Coronary artery (tissue), 2 donors: ENCODE data around the gene HNRNPA0.
A peak's percentile ranks its signal among the peaks of the same experiment; 100 is the strongest.

ENCODE experiments used
- DNase-seq: peaks from one replicate; pipeline ENCODE4 v3.0.0-alpha.2; 2017; ENCODE audit warnings: low spot score
- H3K27ac ChIP-seq, 2 donors: fragments of 200-600 bp; sonication (generic); one replicate each; pipeline ENCODE4 v1.5.1; 2016 to 2019
- H3K4me3 ChIP-seq: fragments of 200-600 bp; sonication (generic); 2 replicates; pipeline ENCODE4 v1.5.1; 2016; ENCODE audit warnings: mild to moderate bottlenecking, moderate library complexity
- CTCF ChIP-seq: fragments of 200-600 bp; sonication (generic); IDR thresholded peaks from one replicate; pipeline ENCODE4 v1.5.1; 2019; ENCODE audit warnings: antibody characterized with exemption

HNRNPA0 gene

GRCh38 chr5:137760719-137761516 lies 6.8 kb upstream of the HNRNPA0 start:
- H3K4me3 ChIP-seq, result no peak overlapping the region
- no peak for DNase-seq
- H3K27ac ChIP-seq, result no peak overlapping the region
- TF ChIP-seq CTCF, result no peak

- DNase-seq, result no peak
- H3K4me3 ChIP-seq, result no peak overlapping the region
- TF ChIP-seq CTCF, result no peak
- no peak overlapping the region for H3K27ac ChIP-seq
Measured at GRCh38 chr5:137760294-137760693, 6.1 kb upstream of the HNRNPA0 start.

DNA sequence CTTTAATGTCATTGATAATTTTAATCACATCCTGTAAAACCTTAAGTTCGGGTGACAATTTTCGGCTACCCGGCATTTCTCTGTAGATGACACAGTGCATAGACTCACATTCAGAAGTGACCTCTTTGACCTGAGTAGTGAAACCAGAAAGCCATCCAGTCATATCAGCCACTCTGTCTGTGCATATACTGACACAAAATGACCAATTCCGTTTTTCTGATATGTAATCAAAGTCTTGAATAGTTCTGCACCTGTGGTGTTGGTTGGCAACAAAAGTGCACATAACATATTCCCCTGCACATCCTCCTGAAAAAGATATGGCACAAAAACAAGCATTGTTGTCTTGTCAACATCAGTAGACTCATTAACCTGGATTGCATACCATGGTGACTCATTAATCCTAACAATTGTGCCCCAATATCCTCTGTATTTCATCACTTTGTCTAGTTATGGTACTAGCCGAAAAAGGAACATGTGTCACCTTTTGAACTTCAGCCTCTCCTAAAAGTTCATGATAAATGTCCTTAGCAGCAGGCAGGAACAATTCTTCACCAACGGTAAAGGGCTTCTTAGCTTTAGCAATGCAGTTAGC lies 4.6 kb upstream of the HNRNPA0 start:
- no peak for DNase-seq
- TF ChIP-seq CTCF, result no peak
- H3K27ac ChIP-seq, result no peak overlapping the region
- H3K4me3 ChIP-seq, result no peak overlapping the region

DNA sequence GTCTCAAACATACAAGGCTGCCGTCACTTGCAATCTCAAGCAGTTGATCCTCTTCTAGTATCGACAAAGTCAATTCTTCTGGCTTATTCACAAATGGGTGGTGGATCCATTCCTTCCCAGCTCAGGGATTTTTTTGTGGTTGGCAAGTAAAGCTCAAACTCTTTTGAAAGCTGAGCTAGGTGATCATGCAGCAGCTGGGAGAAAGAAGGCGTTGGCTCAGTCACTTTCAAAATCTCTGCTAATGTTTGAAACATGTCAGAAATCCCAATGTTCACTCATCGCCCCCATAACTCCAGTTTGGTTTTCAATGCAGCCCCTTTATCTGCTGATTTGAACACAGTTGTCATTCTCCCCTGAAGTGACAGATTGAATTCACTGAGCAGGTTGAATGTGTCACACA lies 4.0 kb upstream of the HNRNPA0 start:
- Histone ChIP-seq H3K4me3 (no peak overlapping the region), H3K27ac (no peak overlapping the region)
- TF ChIP-seq CTCF, result no peak
- no peak for DNase-seq

DNA sequence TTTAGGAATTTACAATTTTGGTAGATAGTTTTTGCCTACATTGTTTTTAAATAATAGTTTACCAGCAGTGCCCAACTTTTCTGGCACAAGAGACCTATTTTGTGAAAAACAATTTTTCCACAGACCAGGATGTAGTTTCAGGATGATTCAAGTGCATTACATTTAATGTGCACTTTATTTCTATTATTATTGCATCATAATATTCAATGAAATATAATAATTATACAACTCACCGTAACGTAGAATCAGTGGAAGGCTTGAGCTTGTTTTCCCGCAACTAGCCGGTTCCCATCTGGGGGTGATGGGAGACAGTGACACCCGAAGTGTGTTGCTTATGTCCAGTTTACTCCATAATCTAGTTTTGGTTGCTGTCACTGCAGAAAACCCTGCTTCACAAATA lies 3.5 kb upstream of the HNRNPA0 start:
- no peak for DNase-seq
- no peak for TF ChIP-seq CTCF
- Histone ChIP-seq H3K4me3 (no peak overlapping the region), H3K27ac (no peak overlapping the region)

DNA sequence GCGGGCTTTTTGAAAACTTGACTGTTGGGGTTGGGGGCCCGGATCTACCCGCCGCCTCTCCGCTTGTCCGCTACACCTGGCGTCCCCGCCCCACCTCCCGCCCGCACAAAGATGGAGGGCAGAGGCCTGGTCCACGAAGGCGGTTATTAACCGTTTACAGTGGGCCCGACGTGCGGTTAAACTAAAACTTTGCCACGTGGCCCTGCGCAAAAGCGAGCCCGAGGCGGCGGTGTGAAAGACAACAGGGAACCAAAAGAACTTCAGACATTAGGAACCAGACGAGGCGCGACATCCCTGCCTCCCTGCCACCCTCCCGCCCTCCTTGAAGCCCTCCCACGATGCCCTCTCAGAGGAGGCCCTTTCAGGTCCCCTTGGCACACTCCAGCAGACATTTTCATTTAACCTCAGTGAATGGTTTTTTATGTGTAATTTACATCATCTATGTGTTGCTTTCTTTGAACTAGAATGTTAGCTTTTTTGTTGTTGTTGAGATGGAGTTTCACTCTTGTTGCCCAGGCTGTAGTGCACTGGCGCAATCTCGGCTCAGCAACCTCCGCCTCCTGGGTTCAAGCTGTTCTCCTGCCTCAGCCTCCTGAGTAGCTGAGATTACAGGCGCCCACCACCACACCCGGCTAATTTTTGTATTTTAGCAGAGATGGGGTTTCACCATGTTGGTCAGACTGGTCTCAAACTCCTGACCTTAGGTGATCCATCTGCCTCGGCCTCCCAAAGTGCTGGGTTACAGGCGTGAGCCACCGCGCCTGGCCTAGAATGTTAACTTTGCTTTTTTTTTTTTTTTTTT lies 999 bp upstream of the HNRNPA0 start:
- Histone ChIP-seq H3K4me3 (peak overlapping the region; percentile 94), H3K27ac (peak overlapping the region; percentile 94 to 99)
- TF ChIP-seq CTCF, result no peak
- DNase-seq, result no peak
